ENCODE measurements around the gene CLTCL1. TPM values are rescaled to one million over a fixed set of nuclear protein-coding genes. Genes with fewer than 3 reads are reported as not detected.
A peak's percentile ranks its signal among the peaks of the same experiment; 100 is the strongest.

Gene CLTCL1
- total RNA-seq, 4 donors from 2014 or later = 8.5 to 19.2 (median 12.8) TPM

DNA sequence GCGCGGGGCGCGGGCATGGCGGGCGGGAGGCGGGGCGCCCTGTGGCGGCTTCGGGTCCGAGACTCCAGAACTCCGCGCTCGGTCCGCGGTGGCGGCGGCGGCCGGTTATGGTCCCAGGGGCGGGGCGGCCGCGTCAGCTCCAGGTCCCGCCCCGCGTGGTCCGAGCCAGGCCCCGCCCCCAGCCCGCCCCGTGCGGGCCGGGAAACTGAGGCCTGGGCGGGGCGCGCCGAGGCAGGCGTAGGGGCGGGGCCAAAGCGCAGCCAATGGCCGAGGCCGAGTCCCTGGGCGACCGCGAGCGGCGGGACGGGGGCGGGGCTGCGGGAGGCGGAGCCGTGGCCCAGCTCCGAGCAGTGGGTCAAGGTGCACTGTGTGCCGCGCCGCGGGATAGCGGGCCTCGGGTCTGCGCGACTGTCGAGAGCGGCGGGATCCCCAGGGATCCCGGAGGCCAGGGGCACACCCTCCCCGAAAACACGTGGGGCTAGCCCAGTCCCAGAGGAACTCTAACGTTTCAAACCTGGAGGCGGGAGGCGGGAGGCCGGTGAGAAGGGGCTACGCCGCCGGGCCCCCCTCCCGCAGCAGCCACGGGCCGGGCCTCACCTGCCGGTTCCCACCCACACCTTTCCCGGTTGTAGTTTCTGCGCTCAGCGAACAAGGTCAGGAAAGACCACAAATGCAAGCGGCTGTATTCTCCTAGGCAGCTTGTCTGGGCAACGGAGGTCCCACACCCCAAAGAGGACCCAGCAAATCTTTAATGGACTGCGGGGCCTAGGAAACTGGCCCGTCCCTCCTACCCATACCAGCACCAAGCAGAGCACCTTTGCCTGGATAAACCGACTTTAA is 112.6 kb downstream of the CLTCL1 start, which contains the start of gene SLC25A1:
Gene SLC25A1, minus strand, starts transcription at position 80 of the 840 bp plus-strand sequence. Its CDS starts 63 bp downstream, at position 17.
- peak; percentile 92 for DNase-seq
- WGBS, 2 donors = 2 to 4% methylated on average over 8 to 13 of the region's 86 CpGs
- TF ChIP-seq, protein P1, sequence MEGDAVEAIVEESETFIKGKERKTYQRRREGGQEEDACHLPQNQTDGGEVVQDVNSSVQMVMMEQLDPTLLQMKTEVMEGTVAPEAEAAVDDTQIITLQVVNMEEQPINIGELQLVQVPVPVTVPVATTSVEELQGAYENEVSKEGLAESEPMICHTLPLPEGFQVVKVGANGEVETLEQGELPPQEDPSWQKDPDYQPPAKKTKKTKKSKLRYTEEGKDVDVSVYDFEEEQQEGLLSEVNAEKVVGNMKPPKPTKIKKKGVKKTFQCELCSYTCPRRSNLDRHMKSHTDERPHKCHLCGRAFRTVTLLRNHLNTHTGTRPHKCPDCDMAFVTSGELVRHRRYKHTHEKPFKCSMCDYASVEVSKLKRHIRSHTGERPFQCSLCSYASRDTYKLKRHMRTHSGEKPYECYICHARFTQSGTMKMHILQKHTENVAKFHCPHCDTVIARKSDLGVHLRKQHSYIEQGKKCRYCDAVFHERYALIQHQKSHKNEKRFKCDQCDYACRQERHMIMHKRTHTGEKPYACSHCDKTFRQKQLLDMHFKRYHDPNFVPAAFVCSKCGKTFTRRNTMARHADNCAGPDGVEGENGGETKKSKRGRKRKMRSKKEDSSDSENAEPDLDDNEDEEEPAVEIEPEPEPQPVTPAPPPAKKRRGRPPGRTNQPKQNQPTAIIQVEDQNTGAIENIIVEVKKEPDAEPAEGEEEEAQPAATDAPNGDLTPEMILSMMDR (IDR thresholded peaks at IDR 0.05) = no peak
- TF ChIP-seq POLR2A (IDR thresholded peaks at IDR 0.05) = peak; percentile 41 to 81
- H3K9me3 ChIP-seq = no peaks in the 10 kb centered on the region
- peak within 1 kb of the TSS; percentile 66 to 86 (median 76) for H3K27ac ChIP-seq
- H3K27me3 ChIP-seq = no peaks in the 10 kb centered on the region
- H3K36me3 ChIP-seq = no peaks in the 10 kb centered on the region
- peak within 1 kb of the TSS; percentile 77 to 92 (median 82) for H3K4me3 ChIP-seq (replicated peaks in 1 of 3)
- intact Hi-C loops (cut with DNase I) = loop anchor here (5.0 kb wide), 2 partner anchors 113 to 253 kb away; partner anchors contain the start of genes CLTCL1, HIRA and MRPL40
- H3K4me1 ChIP-seq = peaks cover 14 to 51% of the 10 kb centered on the region in 2 donors

DNA sequence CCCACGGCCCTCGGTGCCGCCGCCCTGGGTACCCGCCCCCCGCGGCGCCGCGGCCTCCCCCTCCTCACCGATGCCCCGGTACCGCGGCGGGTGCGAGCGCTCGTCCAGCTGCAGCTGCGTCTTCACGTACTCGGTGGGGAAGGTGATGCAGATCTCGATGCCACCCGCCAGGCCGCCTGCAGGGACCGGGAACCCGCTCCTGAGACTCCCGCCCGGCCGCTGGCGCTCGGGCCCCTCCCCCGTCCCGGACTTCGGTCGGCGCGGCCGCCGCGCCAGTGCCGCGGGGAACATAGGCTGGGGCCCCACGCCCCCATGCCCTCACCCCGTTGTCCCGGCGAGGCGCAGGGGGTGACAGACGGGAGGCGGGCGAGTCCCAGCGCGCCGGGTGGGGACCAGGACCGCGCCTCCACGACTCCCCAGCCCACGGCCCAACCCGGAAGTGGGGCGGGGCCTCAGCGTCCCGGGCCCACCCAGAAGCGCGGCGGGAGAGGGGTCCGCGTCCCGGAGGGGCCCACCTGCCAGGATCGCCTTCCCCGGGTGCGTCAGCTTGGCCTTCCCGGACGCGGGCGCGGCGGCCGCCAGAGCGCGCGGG is 113.4 kb downstream of the CLTCL1 start:
- WGBS, 2 donors = 0% methylated on average over 12 of the region's 80 CpGs; no CpG with 5 or more reads in 1 of the 2 donors
- no peak for TF ChIP-seq POLR2A (IDR thresholded peaks at IDR 0.05)
- TF ChIP-seq, protein P1 (IDR thresholded peaks at IDR 0.05) = peak in 1 of 6 experiments; percentile 10
- Histone ChIP-seq H3K36me3 (no peaks in the 10 kb centered on the region), H3K27ac (peak overlapping the region; percentile 66 to 86 (median 76)), H3K4me3 (replicated peaks in 1 of 3) (peak overlapping the region; percentile 77 to 92 (median 82)), H3K9me3 (no peaks in the 10 kb centered on the region), H3K4me1 (peaks cover 14 to 58% of the 10 kb centered on the region in 2 donors), H3K27me3 (no peaks in the 10 kb centered on the region)
- intact Hi-C loops (cut with DNase I) = loop anchor here (5.0 kb wide), 2 partner anchors 114 to 254 kb away; partner anchors contain the start of genes CLTCL1, HIRA and MRPL40
- peak; percentile 57 to 63 for DNase-seq

DNA sequence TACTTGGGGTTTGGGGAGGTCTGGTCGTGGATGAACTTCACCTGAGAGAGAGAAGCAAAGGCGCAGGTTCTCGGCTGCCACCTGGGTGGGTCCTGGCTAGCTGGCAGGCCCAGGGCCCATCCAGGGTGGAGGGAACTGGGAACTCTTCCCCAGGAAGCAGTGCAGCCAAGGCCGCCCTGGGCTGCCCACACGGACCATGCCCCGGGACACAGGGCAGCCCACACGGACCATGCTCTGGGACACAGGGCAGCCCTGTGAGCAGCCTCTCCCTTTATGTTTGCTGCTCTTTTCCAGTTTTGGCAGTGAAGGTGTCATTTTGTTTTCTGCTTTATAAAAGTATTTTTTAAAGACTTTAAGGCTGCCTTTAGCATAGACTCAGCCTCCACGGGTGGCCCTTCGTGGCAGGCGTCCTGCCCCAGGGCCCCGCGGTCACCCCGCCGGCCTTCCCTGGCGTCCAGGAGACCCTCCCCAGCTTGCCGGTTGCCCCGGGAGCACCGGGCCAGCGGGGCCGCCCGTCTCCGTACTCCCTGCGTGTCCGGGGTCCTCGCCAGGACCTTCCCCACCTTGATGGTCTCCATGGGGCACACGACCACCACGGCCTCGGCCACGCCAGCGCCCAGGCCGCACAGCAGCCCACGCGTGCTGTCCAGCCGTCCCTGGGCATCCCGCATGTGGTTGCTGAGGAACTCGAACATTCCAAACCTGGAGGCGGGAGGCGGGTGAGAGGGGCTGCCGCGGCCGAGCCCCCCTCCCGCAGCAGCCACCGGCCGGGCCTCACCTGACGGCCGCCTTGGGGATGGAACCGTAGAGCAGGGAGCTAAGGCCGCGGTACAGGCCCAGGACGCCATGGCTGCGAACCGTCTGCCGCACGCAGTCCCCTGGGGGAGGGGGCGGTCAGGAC is 114.1 kb downstream of the CLTCL1 start:
- TF ChIP-seq POLR2A (IDR thresholded peaks at IDR 0.05) = no peak
- TF ChIP-seq, protein P1 (IDR thresholded peaks at IDR 0.05) = no peak
- Histone ChIP-seq H3K4me3 (replicated peaks in 1 of 3) (peak overlapping the region; percentile 77 to 92 (median 82)), H3K27ac (peak overlapping the region in 2 of 3 donors; percentile 66 to 86), H3K4me1 (peaks cover 16 to 63% of the 10 kb centered on the region in 2 donors), H3K36me3 (no peaks in the 10 kb centered on the region), H3K27me3 (no peaks in the 10 kb centered on the region), H3K9me3 (no peaks in the 10 kb centered on the region)
- 45 to 62% methylated on average over 25 to 28 of the region's 55 CpGs for WGBS, 2 donors
- intact Hi-C loops (cut with DNase I) = loop anchor here (5.0 kb wide), 2 partner anchors 115 to 255 kb away; partner anchors contain the start of genes CLTCL1, HIRA and MRPL40
- no peak for DNase-seq

DNA sequence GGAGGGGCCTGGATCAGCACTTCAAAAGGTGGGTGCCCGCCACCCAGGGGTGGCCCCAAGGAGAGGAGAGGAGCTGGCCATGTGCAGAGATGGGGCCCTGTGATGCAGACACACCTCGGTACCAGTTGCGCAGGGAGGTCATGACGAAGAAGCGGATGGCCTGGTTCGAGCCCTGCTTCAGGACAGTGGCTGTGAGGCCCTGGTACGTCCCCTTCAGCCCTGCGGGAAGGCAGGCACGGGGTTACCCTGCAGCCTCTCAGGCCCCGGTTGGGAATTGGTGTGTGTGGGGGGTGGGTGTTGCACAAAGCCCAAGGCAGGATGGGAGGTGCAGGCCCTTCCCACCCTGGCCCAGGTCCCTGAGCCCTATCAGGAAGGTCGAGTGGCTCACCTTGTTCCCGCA is 114.8 kb downstream of the CLTCL1 start:
- TF ChIP-seq, protein P1 (IDR thresholded peaks at IDR 0.05) = no peak
- TF ChIP-seq POLR2A (IDR thresholded peaks at IDR 0.05) = no peak
- no peaks in the 10 kb centered on the region for H3K9me3 ChIP-seq
- DNase-seq = no peak
- intact Hi-C loops (cut with DNase I) = loop anchor here (5.0 kb wide), 2 partner anchors 116 to 256 kb away; partner anchors contain the start of genes CLTCL1, HIRA and MRPL40
- H3K4me3 ChIP-seq (replicated peaks in 1 of 3) = no peak overlapping the region
- H3K36me3 ChIP-seq = no peaks in the 10 kb centered on the region
- peaks cover 20 to 65% of the 10 kb centered on the region in 2 donors for H3K4me1 ChIP-seq
- H3K27ac ChIP-seq = no peak overlapping the region
- H3K27me3 ChIP-seq = no peaks in the 10 kb centered on the region
- WGBS, 2 donors = 92 to 99% methylated on average over 6 to 9 of the region's 12 CpGs
